Measurements from ENCODE around the gene VOPP1.

DNA sequence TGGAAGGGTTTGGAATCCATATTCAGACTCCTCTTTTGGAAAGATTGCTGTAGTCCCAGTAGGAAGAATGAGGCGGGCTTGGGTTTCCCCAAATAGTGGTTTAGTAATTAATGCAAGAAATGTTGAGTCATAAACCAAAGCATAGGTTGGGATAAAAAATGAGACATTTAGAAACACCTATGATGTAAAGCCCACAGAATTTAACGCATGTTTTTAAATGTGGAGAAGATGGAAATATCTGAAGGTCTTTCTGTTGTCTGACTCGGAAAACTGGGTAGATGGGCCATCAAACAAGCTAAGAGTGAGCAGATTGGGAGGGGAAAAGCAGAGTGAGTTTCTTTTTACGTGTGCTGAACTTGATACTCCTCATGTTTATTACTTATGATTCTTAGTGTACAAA is 145.0 kb downstream of the VOPP1 start:
- TF ChIP-seq POLR2A (IDR thresholded peaks at IDR 0.05) (no peak), POLR2AphosphoS5 (IDR thresholded peaks at IDR 0.05) (no peak)
- TF ChIP-seq, protein P1, sequence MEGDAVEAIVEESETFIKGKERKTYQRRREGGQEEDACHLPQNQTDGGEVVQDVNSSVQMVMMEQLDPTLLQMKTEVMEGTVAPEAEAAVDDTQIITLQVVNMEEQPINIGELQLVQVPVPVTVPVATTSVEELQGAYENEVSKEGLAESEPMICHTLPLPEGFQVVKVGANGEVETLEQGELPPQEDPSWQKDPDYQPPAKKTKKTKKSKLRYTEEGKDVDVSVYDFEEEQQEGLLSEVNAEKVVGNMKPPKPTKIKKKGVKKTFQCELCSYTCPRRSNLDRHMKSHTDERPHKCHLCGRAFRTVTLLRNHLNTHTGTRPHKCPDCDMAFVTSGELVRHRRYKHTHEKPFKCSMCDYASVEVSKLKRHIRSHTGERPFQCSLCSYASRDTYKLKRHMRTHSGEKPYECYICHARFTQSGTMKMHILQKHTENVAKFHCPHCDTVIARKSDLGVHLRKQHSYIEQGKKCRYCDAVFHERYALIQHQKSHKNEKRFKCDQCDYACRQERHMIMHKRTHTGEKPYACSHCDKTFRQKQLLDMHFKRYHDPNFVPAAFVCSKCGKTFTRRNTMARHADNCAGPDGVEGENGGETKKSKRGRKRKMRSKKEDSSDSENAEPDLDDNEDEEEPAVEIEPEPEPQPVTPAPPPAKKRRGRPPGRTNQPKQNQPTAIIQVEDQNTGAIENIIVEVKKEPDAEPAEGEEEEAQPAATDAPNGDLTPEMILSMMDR (IDR thresholded peaks at IDR 0.05) = no peak
